GM12878 (cell line): ENCODE measurements around the gene NAALADL1. TPM values are rescaled to one million over a fixed set of nuclear protein-coding genes. Genes with fewer than 3 reads are reported as not detected.

Source experiments
- ATAC-seq: fragments of 200-7000 bp; cut with Tn5 transposase; 3 replicates; pipeline ENCODE4 v1.9.1; 2020; ENCODE audit warnings: mild to moderate bottlenecking, moderate library complexity
- BruUV-seq: library from RNA; stranded (reverse); fragments of 400-500 nt; replicated peaks from 2 replicates; lab custom pipeline; 2021; lab: Mats Ljungman, UMichigan
- CTCF ChIA-PET: fragments of 300-600 bp; sonication (Branson Sonifier 250); formaldehyde crosslinking; extraction: SDS; loops from one replicate; lab custom pipeline; 2021; ENCODE audit warnings: inconsistent platforms; lab: Yijun Ruan, JAX
- POLR2A ChIA-PET: fragments of 350-600 bp; formaldehyde crosslinking; extraction: SDS; loops from one replicate; lab custom pipeline; 2021; ENCODE audit warnings: inconsistent platforms; lab: Charles Lee
- RAD21 ChIA-PET: fragments of 300-600 bp; sonication (Branson Sonifier 250); formaldehyde crosslinking; loops from one replicate; lab custom pipeline; 2023; ENCODE audit warnings: antibody characterized with exemption; ENCODE audit not compliant: unreplicated experiment; lab: Charles Lee
- SMC1A ChIA-PET: fragments of 300-600 bp; sonication (Branson Sonifier 250); formaldehyde crosslinking; loops from one replicate; lab custom pipeline; 2023; ENCODE audit not compliant: unreplicated experiment, uncharacterized antibody; lab: Charles Lee
- DNase-seq: peaks from one replicate; pipeline ENCODE4 v3.0.0-alpha.2; 2011; ENCODE audit warnings: low read depth, low spot score
- FAIRE-seq: peaks from 3 replicates; lab custom pipeline; 2011; peaks lifted over from hg19 to GRCh38; lab: Jason Lieb, UNC
- H2AFZ ChIP-seq: 2 replicates; pipeline ENCODE4 v1.6.0; 2011; ENCODE audit warnings: low read depth, low read length, control low read depth; ENCODE audit not compliant: control insufficient read depth
- H3K27ac ChIP-seq: 2 replicates; pipeline ENCODE4 v1.5.1; 2011; ENCODE audit warnings: control low read depth; ENCODE audit not compliant: control insufficient read depth, insufficient read depth
- H3K27me3 ChIP-seq, 2 experiments: replicated peaks in 1 of 2; 2 replicates each; pipeline versions ENCODE4 v1.6.0 to v1.6.1; 2011; ENCODE audit warnings: low read length in 1 of 2; ENCODE audit not compliant: control insufficient read depth in 2 of 2, insufficient read depth in 2 of 2
- H3K36me3 ChIP-seq, 2 experiments: 2 replicates each; pipeline ENCODE4 v1.5.1; 2011; ENCODE audit warnings: low read length in 1 of 2; ENCODE audit not compliant: control insufficient read depth in 2 of 2, insufficient read depth in 2 of 2
- H3K4me1 ChIP-seq: 2 replicates; pipeline ENCODE4 v1.6.1; 2011; ENCODE audit warnings: mild to moderate bottlenecking, low read length, moderate library complexity, mixed read lengths; ENCODE audit not compliant: control insufficient read depth, insufficient read depth
- H3K4me2 ChIP-seq: 2 replicates; pipeline ENCODE4 v1.6.0; 2011; ENCODE audit warnings: control low read depth; ENCODE audit not compliant: control insufficient read depth, insufficient read depth
- H3K4me3 ChIP-seq: fragments of 200-600 bp; sonication (generic); 2 replicates; pipeline ENCODE4 v1.5.1; 2016
- H3K79me2 ChIP-seq: 2 replicates; pipeline ENCODE4 v1.6.0; 2011; ENCODE audit warnings: low read length; ENCODE audit not compliant: control insufficient read depth, insufficient read depth
- H3K9ac ChIP-seq: 2 replicates; pipeline ENCODE4 v1.8.0; 2011; ENCODE audit warnings: low read length, control low read depth, mixed read lengths; ENCODE audit not compliant: control insufficient read depth, insufficient read depth
- H3K9me3 ChIP-seq: replicated peaks from 3 replicates; pipeline ENCODE4 v1.5.1; 2011; ENCODE audit warnings: mild to moderate bottlenecking, low read length; ENCODE audit not compliant: control insufficient read depth, insufficient read depth
- H4K20me1 ChIP-seq: 2 replicates; pipeline ENCODE4 v1.6.0; 2011; ENCODE audit not compliant: control insufficient read depth, insufficient read depth
- BRCA1 ChIP-seq: IDR thresholded peaks from 2 replicates; pipeline ENCODE4 v1.6.1; 2011; ENCODE audit warnings: low read depth, low read length, improper control_type of control experiment
- E2F8 ChIP-seq: fragments of 450-650 bp; IDR thresholded peaks from 2 replicates; pipeline ENCODE4 v1.6.1; 2018; ENCODE audit warnings: mild to moderate bottlenecking, low read depth, moderate library complexity; ENCODE audit not compliant: partially characterized antibody
- EP300 ChIP-seq, 2 experiments: fragments of 150-350 bp in 1 of 2; IDR thresholded peaks; 2 replicates each; pipeline ENCODE4 v1.6.1; 2011 to 2012; ENCODE audit warnings: low read depth in 2 of 2, low read length in 2 of 2, borderline replicate concordance in 1 of 2, improper control_type of control experiment in 1 of 2, inconsistent platforms in 1 of 2; ENCODE audit not compliant: control insufficient read depth in 1 of 2
- EZH2 ChIP-seq: IDR thresholded peaks from 2 replicates; pipeline ENCODE4 v1.6.1; 2012; ENCODE audit warnings: low read depth, mild to moderate bottlenecking, control low read depth, inconsistent platforms, low read length, borderline replicate concordance; ENCODE audit not compliant: control insufficient read depth
- KAT2A ChIP-seq: conservative IDR thresholded peaks from 2 replicates; pipeline ENCODE4 v1.6.1; 2011; ENCODE audit warnings: low read depth, low read length; ENCODE audit not compliant: control insufficient read depth
- NRF1 ChIP-seq: conservative IDR thresholded peaks from 2 replicates; pipeline ENCODE4 v1.6.1; 2011; ENCODE audit warnings: mild to moderate bottlenecking, low read depth, low read length, improper control_type of control experiment
- REST ChIP-seq: IDR thresholded peaks from 2 replicates; pipeline ENCODE4 v1.6.1; 2012; ENCODE audit warnings: mild to moderate bottlenecking, low read depth, low read length
- SMARCA5 ChIP-seq: fragments of 450-650 bp; IDR thresholded peaks from 2 replicates; pipeline ENCODE4 v1.6.1; 2017; ENCODE audit warnings: mild to moderate bottlenecking
- SPI1 ChIP-seq: IDR thresholded peaks from 2 replicates; pipeline ENCODE4 v1.6.1; 2011; ENCODE audit warnings: low read depth, mild to moderate bottlenecking, low read length, moderate library complexity, borderline replicate concordance; ENCODE audit not compliant: insufficient read depth
- STAT1 ChIP-seq: fragments of 450-650 bp; conservative IDR thresholded peaks from 2 replicates; pipeline ENCODE4 v1.6.1; 2014; ENCODE audit warnings: antibody characterized with exemption, mild to moderate bottlenecking
- SUPT20H ChIP-seq: IDR thresholded peaks from 2 replicates; pipeline ENCODE4 v1.6.1; 2011; ENCODE audit warnings: low read depth, mild to moderate bottlenecking, low read length, moderate library complexity, borderline replicate concordance; ENCODE audit not compliant: control insufficient read depth
- TAF1 ChIP-seq: IDR thresholded peaks from 2 replicates; pipeline ENCODE4 v1.6.1; 2011; ENCODE audit warnings: mild to moderate bottlenecking, low read depth, low read length, borderline replicate concordance
- USF1 ChIP-seq: IDR thresholded peaks from 2 replicates; pipeline ENCODE4 v1.6.1; 2011; ENCODE audit warnings: borderline replicate concordance, low read depth, mild to moderate bottlenecking, moderate library complexity, mixed read lengths, low read length; ENCODE audit not compliant: insufficient read depth; ENCODE audit errors: extremely low read length
- WGBS: methylation state at CpG from one replicate; pipeline ENCODE4 v1.1.6; 2016; ENCODE audit warnings: low lambda C conversion rate; ENCODE audit not compliant: insufficient replicate concordance, insufficient coverage; ENCODE audit errors: missing lambda C conversion rate; 5-methylcytosine and 5-hydroxymethylcytosine counted together
- in situ Hi-C: fragments of 300-500 bp; cut with MboI; formaldehyde crosslinking; loops from 9 replicates; pipeline ENCODE4 v1.14.3; 2018; ENCODE audit warnings: mixed read lengths
- intact Hi-C: fragments of 100-400 bp; cut with micrococcal nuclease; formaldehyde crosslinking; loops from one replicate; pipeline ENCODE4 v1.14.2; 2022; ENCODE audit not compliant: unreplicated experiment
- polyA plus RNA-seq, 11 experiments: library from polyadenylated mRNA; depleted of rRNA in 4 of 11; unstranded in 6 of 11; stranded (reverse) in 5 of 11; fragments of >200 nt; fragmentation: Nextera tagmentation in 4 of 11; fragmentation: Illumina TruSeq in 1 of 11; extraction: Ambion mirVana in 4 of 11; extraction: Trizol in 1 of 11; gene quantifications; 1 replicate in 1 of 11; 2 replicates in 10 of 11; pipeline versions ENCODE4 v1.2.1 to v1.2.3, GENCODE V29; 2011 to 2016; ENCODE audit warnings: inconsistent platforms in 2 of 11, missing spikeins in 2 of 11, low read depth in 1 of 11
- total RNA-seq, 4 experiments: library from RNA; depleted of rRNA in 3 of 4; stranded (reverse); fragments of >200 nt in 3 of 4; fragmentation: Illumina TruSeq in 1 of 4; extraction: Trizol in 1 of 4; gene quantifications; 2 replicates each; pipeline versions ENCODE4 v1.2.1 to v1.2.3, GENCODE V29; 2013 to 2021

Gene NAALADL1
- total and polyA plus RNA-seq, 10 of the 15 experiments (the other 5 are each of a cell fraction or from before 2014, with no cell fraction given): 0.77 to 5.5 (median 1.5) TPM

- Histone ChIP-seq H4K20me1 (no peaks in the 10 kb centered on the region), H3K9me3 (no peaks in the 10 kb centered on the region), H3K4me1 (peaks cover 4% of the 10 kb centered on the region), H3K4me3 (peak within 1 kb of the TSS; percentile 96), H3K79me2 (peaks cover 9% of the 10 kb centered on the region), H3K36me3 (0 out of 4 replicates have a peak, but pooled peaks cover 0 to 2% of the 10 kb centered on the region in 2 experiments), H2AFZ (peak within 1 kb of the TSS; percentile 98), H3K9ac (peak within 1 kb of the TSS; percentile 69), H3K27me3 (no peaks in the 10 kb centered on the region), H3K27ac (peak within 1 kb of the TSS; percentile 45), H3K4me2 (peak within 1 kb of the TSS; percentile 96)
- FAIRE-seq (peak; percentile 92), ATAC-seq (peak; percentile 99), DNase-seq (peak; percentile 51)
- intact Hi-C loops: loop anchor here (5.0 kb wide), 1 partner anchor 84 kb away; the partner anchor contains the start of gene ARL2
- ChIA-PET SMC1A (interaction anchor here (0.6 to 3.7 kb wide), 3 partner anchors 15 to 248 kb away, joined by 3 to 18 read pairs (median 6); partner anchors contain the start of gene TM7SF2), POLR2A (interaction anchor here (0.8 to 2.2 kb wide), 3 partner anchors 13 to 169 kb away, joined by 3 to 11 read pairs (median 5); partner anchors contain the start of genes CDCA5, TM7SF2 and ZFPL1), CTCF (interaction anchor here (0.9 to 7.0 kb wide), 5 partner anchors 16 to 85 kb away, joined by 3 to 76 read pairs (median 16); partner anchors contain the start of genes ARL2, CAPN1, FAU and TM7SF2), RAD21 (interaction anchor here (1.3 to 1.8 kb wide), 2 partner anchors 83 to 248 kb away, joined by 4 to 6 read pairs; no protein-coding TSS in a partner anchor)
- in situ Hi-C loops: no loop called here
- under 1% methylated on average over 46 of the region's 52 CpGs for WGBS
- BruUV-seq: TSS peak; percentile 92
- TF ChIP-seq BRCA1 (no peak), NRF1 (no peak), REST (no peak), SPI1 (no peak), SMARCA5 (peak; percentile 90), TAF1 (peak; percentile 96), SUPT20H (no peak), USF1 (peak; percentile 44), E2F8 (peak; percentile 94), EP300 (IDR thresholded peaks at IDR 0.05; ENCODE audit: borderline replicate concordance in 1 of 2, control insufficient read depth in 1 of 2, low read depth in 2 of 2, low read length in 2 of 2) (0 out of 4 replicates have a peak, but pooled peaks of 1 of the 2 experiments have one; percentile 19), EZH2 (no peak), STAT1 (peak; percentile 99), KAT2A (no peak)
Observed at GRCh38 chr11:65095974-65096806, 37.8 kb upstream of the NAALADL1 start, which contains the start of gene VPS51. TSS of gene VPS51 (plus strand) at chr11:65096214. CDS start at chr11:65096251, 37 bp downstream.
